G401 (cell line): ENCODE results near the gene SRP9. TPM values are rescaled to one million over a fixed set of nuclear protein-coding genes. Genes with fewer than 3 reads are reported as not detected.
A peak's percentile ranks its signal among the peaks of the same experiment; 100 is the strongest.
"Not testable (repeated sequence)": the region's sequence is repeated elsewhere in the genome, so short reads cannot be mapped to it uniquely, and the experiment has no call there.

Experiments used
- DNase-seq: peaks from one replicate; pipeline ENCODE4 v3.0.0-alpha.2; 2015; ENCODE audit warnings: low spot score
- in situ Hi-C: cut with HindIII; loops from 2 replicates; pipeline ENCODE4 v1.10.0; 2016; ENCODE audit warnings: low sequenced_read_pairs, mixed read lengths
- total RNA-seq: library from RNA; depleted of rRNA; stranded (reverse); fragments of >200 nt; shearing (Covaris generic); gene quantifications from 2 replicates; pipeline ENCODE4 v1.2.3, GENCODE V29; 2014

The SRP9 gene
- total RNA-seq, 1 experiment from 2014 or later, result 552 TPM

- DNase-seq, result no peak
- in situ Hi-C loops, result no loop called here
Observed at GRCh38 chr1:225754940-225755641, 22.5 kb upstream of the SRP9 start.

- in situ Hi-C loops, result no loop called here
- DNase-seq, result no peak
Observed at GRCh38 chr1:225755671-225756319, 21.8 kb upstream of the SRP9 start.

- in situ Hi-C loops, result no loop called here
- DNase-seq, result no peak
Observed at GRCh38 chr1:225757927-225758656, 19.5 kb upstream of the SRP9 start.

DNA sequence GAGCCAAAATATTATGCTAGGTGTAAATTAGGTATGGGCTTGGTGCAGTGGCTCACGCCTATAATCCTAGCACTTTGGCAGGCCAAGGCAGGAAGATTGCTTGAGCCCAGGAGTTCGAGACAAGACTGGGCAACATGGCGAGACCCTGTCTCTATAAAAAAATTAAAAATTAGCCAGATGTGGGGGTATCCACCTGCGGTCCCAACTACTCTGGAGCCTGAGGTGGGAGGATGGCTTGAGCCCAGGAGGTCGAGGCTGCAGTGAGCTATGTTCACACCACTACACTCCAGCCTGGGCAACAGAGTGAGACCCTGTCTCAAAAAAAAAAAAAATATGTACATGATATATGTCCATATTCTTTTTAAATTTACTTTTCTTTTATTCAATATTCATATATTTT, 17.7 kb upstream of the SRP9 start:
- in situ Hi-C loops, result not testable (repeated sequence)

GRCh38 chr1:225760531-225760930, 17.1 kb upstream of the SRP9 start:
- in situ Hi-C loops, result no loop called here
- DNase-seq, result no peak

More for the DNA sequence above, 17.7 kb upstream of the SRP9 start:
- DNase-seq, result not testable (repeated sequence)

- DNase-seq, in situ Hi-C loops: not testable (repeated sequence)
Observed at GRCh38 chr1:225761395-225761794, 16.2 kb upstream of the SRP9 start.

DNA sequence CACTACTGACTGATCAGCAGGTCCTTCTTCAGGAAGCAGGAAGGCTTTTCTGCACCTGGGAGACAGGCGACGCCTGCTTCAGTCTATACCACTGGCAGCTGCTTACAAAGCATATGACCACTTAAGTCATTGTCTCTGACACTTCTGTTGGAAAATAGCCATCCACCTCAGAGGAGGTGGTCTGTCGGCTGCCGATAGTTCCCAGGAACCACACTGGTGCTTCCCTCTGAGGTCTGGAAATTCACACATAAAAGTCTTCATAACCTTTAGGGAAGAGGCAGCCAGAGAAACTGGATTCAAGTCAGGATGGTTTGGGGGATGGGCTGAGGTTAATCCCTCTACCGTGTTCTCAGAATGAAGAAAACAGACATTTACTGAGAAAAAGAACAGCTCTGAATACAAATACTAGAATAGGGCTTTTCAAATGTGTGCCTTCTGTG, 15.6 kb upstream of the SRP9 start:
- in situ Hi-C loops, result no loop called here

DNA sequence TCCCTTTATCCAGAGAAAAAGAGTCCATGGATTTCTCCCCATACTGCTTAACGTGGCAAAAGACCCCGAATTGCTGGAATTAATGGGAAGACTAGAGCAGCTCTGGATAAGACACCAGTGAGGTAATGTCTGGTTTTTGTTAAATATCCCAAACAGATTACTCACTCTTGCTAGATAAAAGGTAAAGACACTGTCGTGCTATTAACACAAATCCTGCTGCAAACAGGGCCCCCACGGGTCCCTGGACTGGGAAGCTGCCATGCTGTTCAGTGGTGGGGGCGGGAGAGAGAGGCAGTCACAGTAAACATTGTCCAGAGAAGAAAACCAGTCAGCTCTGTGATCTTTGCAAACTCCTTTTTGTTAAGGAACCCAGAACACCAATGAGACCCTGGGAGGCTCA, 15.2 kb upstream of the SRP9 start:
- no peak for DNase-seq
- in situ Hi-C loops, result no loop called here

More for the DNA sequence above, 15.6 kb upstream of the SRP9 start:
- DNase-seq, result no peak

DNA sequence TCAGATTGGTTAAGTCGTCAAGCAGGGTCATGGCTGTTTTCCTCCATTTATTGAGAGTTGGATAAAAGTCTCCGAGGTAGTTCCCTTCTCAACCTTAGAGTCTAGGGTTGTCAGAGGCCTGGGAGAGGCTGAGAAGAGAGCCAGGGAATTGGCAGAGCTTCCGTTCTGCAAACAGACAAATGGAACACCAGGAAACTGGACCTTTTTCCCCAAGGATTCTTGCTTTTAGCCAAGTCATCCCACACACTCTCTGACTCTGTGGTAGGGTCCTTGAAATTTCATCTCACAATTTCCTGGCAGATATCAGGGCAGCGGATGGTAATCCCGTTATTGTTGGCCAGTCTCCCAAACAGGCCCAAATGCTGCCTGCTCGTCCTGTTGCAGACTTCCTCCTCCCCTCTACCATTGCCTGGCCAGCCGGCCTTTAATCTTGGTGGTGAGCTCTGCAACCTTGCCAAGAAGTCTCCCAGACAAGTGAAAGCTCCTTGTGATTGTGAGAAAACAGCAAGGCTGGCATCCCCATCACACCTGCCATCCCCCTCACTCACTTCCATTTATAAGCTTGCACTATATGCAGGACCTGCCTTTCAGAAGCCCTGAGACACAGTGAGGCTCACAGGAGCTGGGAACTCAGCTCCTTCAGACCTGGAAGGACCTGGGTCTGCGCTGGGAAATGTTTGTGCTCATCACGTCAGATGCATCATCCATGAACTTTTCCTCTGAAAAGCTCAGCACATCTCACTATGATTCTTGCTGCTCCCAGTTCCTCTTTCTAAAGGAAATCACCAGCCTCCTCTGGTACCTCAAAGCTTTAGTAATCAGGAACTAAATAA, 13.7 kb upstream of the SRP9 start:
- in situ Hi-C loops, result no loop called here
- DNase-seq, result peak; percentile 44

GRCh38 chr1:225765982-225766674, 11.5 kb upstream of the SRP9 start:
- in situ Hi-C loops, result no loop called here
- no peak for DNase-seq

DNA sequence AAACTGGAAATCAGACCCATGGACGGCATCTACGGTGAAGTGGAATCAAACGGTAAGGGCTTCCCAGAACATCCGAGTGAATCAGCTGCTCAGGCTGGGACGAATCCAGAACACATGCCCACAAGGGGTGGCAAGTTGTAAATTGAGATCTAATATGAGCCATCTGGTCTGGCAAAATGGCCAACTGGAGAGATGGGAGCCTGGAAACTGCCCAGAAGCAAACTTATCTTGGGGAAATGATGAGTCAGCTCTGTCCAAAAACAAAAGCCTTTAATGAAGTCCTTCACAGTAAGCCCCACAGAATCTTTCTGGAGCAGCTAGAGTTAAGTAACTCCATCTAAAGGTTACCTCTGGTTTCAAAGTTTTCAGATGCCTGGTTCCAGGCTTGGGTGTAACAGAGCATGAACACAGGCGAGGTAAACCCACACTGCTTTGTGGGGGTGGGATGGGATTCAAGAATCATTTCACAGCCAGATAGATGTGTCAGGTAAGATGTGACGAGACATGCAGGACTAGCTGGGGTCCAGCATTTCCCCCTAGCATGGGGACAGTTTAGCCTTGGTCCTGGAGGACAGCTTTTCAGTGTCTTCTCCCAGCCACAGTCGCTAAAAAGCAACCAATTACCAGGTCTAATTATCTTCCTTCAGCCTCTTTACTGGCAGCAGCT, 10.5 kb upstream of the SRP9 start:
- in situ Hi-C loops, result no loop called here
- DNase-seq, result peak; percentile 75

GRCh38 chr1:225767634-225768540, 9.7 kb upstream of the SRP9 start:
- no peak for DNase-seq
- in situ Hi-C loops, result no loop called here

- in situ Hi-C loops, result no loop called here
- no peak for DNase-seq
Observed at GRCh38 chr1:225768662-225769426, 8.8 kb upstream of the SRP9 start.

- in situ Hi-C loops, result no loop called here
- DNase-seq, result no peak
Observed at GRCh38 chr1:225769687-225770086, 7.9 kb upstream of the SRP9 start.

DNA sequence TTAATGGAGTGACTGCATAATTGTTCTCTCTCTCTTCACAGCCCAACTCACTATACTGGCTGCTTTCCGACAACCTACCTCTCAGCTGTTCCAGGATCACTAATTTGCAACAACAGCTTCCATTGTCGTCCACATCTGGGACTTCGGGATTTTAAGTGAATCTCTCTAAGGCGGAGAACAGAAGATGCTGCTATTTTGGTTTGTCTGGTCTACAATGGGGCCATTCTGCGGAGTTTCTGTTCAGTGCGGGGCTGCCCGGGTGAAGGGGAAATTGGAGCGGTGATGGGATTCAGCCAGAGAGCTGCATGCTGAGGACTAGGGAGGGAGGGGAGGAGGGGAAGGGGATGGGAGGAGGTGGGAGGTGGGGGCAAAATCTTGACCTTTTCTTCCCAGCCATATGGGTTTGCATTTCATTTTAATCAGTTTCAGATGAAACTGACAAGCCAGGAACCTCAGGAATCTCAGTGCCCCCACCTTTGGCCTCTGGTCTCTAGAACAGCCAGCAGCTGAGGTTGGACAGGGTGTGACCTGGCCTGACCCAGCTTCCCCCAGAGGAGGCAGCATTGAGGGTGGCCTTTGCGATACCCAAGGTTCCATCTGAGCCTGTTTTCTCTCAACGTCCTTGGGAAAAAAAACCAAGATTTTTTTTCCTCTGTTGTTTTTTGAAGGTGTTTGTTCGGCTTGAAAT, 6.9 kb upstream of the SRP9 start:
- no peak for DNase-seq
- in situ Hi-C loops, result no loop called here

DNA sequence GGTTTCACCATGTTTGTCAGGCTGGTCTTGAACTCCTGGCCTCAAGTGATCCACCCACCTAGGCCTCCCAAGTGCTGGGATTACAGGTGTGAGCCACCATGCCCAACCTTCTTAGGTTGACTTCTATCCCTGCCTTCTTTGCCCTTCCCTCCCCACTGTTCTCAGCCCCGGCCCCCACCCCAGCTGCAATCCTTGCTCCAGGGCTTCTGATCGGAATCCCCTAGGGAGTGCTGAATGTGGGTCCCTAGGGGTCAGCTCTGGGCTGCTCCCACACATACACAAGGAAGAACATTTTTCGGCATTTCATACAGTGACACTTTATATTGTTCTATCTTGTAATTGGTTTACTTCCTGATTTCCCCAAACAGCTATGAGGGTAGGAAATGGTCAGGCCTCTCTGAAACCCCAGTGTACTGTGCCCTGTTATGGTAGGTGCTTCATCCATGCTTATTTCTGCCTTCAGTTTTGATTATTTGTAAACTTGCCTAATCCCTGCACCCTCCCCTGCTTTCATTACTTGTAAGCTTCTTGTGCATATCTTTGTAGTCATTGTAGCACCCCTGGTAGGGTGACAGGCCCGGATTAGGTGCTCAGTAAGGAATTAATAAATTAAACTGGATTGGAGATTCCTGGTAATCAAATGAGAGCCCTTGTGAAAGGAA, 5.8 kb upstream of the SRP9 start:
- no peak for DNase-seq
- in situ Hi-C loops, result no loop called here
